Mammary epithelial cell (primary cell): Measurements from ENCODE around the gene ARHGAP4.

Source experiments
- CTCF ChIP-seq, 2 donors: IDR thresholded peaks in 1 of 2; conservative IDR thresholded peaks in 1 of 2; 2 replicates each; pipeline ENCODE4 v1.5.1; 2011 to 2012; ENCODE audit warnings: inconsistent platforms in 2 of 2, low read length in 2 of 2, mild to moderate bottlenecking in 2 of 2, control low read depth in 1 of 2, low read depth in 1 of 2; ENCODE audit not compliant: insufficient read depth in 1 of 2; ENCODE audit errors: extremely low read depth in 1 of 2
- EZH2 ChIP-seq: IDR thresholded peaks from 2 replicates; pipeline ENCODE4 v1.6.1; 2012; ENCODE audit warnings: low read length, inconsistent platforms, borderline replicate concordance

- TF ChIP-seq CTCF (conservative IDR thresholded peaks at IDR 0.05 in 1 of 2, IDR thresholded peaks at IDR 0.05 in 1 of 2; ENCODE audit: extremely low read depth in 1 of 2, insufficient read depth in 1 of 2, low read depth in 1 of 2, low read length in 2 of 2) = no peak
- no peak for TF ChIP-seq EZH2
Observed at GRCh38 chrX:153882557-153882956, 43.5 kb downstream of the ARHGAP4 start.
